ENCODE measurements around the gene HOXA13. TPM values are rescaled to one million over a fixed set of nuclear protein-coding genes. Genes with fewer than 3 reads are reported as not detected.

Gene HOXA13
- total RNA-seq, 4 donors from 2014 or later: not detected

GRCh38 chr7:27220440-27220955 is 20.6 kb upstream of the HOXA13 start:
- TF ChIP-seq CTCF (IDR thresholded peaks at IDR 0.05): no peak
- TF ChIP-seq POLR2A (IDR thresholded peaks at IDR 0.05): no peak
- peaks cover 42% of the 10 kb centered on the region for H3K27me3 ChIP-seq
- H3K4me1 ChIP-seq: peaks cover 0 to 5% of the 10 kb centered on the region in 2 donors
- H3K27ac ChIP-seq: no peak overlapping the region
- H3K4me3 ChIP-seq (replicated peaks in 1 of 3): no peak overlapping the region
- WGBS, 2 donors: 33 to 34% methylated on average over 6 to 10 of the region's 45 CpGs
- H3K36me3 ChIP-seq: no peaks in the 10 kb centered on the region
- intact Hi-C loops (cut with DNase I): no loop called here
- no peaks in the 10 kb centered on the region for H3K9me3 ChIP-seq
- no peak for DNase-seq

DNA sequence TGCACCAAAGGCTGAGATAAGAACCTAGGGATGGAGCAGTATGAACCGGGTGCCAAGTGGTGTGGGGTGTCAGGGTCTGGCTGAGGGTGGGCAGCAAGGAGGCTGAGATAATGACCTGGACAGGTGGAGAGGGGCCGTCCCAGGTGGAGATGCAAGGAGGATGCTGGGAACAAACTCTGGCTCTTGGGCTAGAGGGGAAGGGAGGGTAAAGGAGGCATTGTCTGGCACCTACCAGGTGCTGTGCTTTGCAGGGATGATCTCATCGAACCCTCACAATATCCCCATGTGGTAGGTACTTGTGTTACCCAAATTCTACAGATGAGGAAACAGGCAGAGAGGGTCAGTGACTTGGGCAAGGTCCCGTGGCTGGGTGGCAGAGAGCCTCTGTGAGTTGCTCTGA is 19.9 kb upstream of the HOXA13 start:
- intact Hi-C loops (cut with DNase I): no loop called here
- H3K4me3 ChIP-seq (replicated peaks in 1 of 3): no peak overlapping the region
- WGBS, 2 donors: 64 to 68% methylated on average over 4 of the region's 4 CpGs

DNA sequence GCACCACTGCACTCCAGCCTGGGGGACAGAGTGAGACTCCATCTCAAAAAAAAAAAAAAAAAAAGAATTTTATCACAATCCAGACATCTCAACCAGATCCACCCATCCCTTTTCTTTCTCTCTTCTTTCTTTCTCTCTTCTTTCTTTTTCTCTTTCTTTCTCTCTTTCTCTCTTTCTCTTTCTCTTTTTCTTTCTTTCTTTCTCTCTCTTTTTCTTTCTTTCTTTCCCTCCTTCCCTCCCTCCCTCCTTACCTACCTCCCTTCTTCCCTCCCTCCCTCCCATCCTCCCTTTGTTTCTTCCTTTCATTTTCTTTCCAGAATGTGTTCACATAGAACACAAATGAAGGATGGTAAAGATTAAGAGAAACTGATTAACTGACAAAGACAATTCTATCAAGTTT is 18.1 kb upstream of the HOXA13 start:
- no peak for DNase-seq
- no peaks in the 10 kb centered on the region for H3K36me3 ChIP-seq
- no peak overlapping the region for H3K4me3 ChIP-seq (replicated peaks in 1 of 3)
- intact Hi-C loops (cut with DNase I): no loop called here
- no peak overlapping the region for H3K27ac ChIP-seq
- peaks cover 43% of the 10 kb centered on the region for H3K27me3 ChIP-seq
- H3K4me1 ChIP-seq: peaks cover 6 to 14% of the 10 kb centered on the region in 2 donors
- no peaks in the 10 kb centered on the region for H3K9me3 ChIP-seq
- TF ChIP-seq CTCF (IDR thresholded peaks at IDR 0.05) (no peak), POLR2A (IDR thresholded peaks at IDR 0.05) (no peak)

More for the DNA sequence above, 19.9 kb upstream of the HOXA13 start:
- H3K27ac ChIP-seq: no peak overlapping the region
- TF ChIP-seq POLR2A (IDR thresholded peaks at IDR 0.05) (no peak), CTCF (IDR thresholded peaks at IDR 0.05) (no peak)
- no peak for DNase-seq
- no peaks in the 10 kb centered on the region for H3K36me3 ChIP-seq
- H3K27me3 ChIP-seq: peaks cover 36% of the 10 kb centered on the region
- no peaks in the 10 kb centered on the region for H3K9me3 ChIP-seq
- H3K4me1 ChIP-seq: peaks cover 0 to 5% of the 10 kb centered on the region in 2 donors

- Histone ChIP-seq H3K4me1 (peaks cover 10 to 18% of the 10 kb centered on the region in 2 donors), H3K27me3 (peaks cover 49% of the 10 kb centered on the region), H3K9me3 (no peaks in the 10 kb centered on the region), H3K36me3 (no peaks in the 10 kb centered on the region), H3K4me3 (replicated peaks in 1 of 3) (no peak overlapping the region), H3K27ac (no peak overlapping the region)
- no peak for DNase-seq
- intact Hi-C loops (cut with DNase I): no loop called here
- 88 to 93% methylated on average over 2 of the region's 2 CpGs for WGBS, 2 donors
- no peak for TF ChIP-seq CTCF (IDR thresholded peaks at IDR 0.05)
- no peak for TF ChIP-seq POLR2A (IDR thresholded peaks at IDR 0.05)
Observed at GRCh38 chr7:27215356-27215755, 15.5 kb upstream of the HOXA13 start.

DNA sequence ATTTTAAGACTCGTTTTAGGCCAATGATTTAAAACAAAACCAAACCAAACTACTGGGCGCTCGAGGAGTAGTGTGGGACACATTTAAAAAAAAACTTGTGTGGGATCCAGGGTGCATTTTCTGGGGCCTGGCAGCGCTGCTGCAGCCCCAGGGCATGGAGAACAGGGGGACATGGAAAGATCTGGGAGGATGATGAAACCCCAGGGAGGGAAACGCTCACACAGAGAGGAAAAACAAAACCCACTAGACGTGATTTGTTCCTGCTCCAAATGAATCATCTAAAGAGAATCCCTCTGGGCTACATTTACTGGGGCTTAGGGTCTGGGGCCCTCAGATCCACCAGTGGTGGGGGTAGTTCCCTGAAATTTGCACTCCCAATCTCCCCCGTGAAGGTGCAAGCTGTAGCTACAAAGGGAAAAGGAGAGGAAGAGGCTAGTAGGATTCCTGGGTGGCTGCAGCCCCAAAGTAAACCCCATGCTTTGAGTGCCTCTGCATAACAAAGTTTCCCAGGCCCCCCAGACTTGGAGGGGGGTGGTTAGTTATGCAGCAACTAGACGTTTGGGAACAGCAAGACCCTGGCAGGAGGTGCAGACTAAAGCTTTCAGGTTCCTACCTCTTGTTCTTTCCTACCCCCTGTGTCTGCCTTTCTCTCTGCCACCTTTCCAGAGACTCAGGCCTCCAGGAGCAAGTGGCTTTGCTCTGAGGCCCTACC is 14.5 kb upstream of the HOXA13 start:
- Histone ChIP-seq H3K9me3 (no peaks in the 10 kb centered on the region), H3K4me3 (replicated peaks in 1 of 3) (no peak overlapping the region), H3K27ac (no peak overlapping the region), H3K4me1 (peaks cover 10 to 18% of the 10 kb centered on the region in 2 donors), H3K27me3 (peaks cover 44% of the 10 kb centered on the region), H3K36me3 (no peaks in the 10 kb centered on the region)
- no peak for DNase-seq
- WGBS, 2 donors: 56 to 61% methylated on average over 8 of the region's 8 CpGs
- TF ChIP-seq POLR2A (IDR thresholded peaks at IDR 0.05): no peak
- no peak for TF ChIP-seq CTCF (IDR thresholded peaks at IDR 0.05)
- intact Hi-C loops (cut with DNase I): no loop called here
